Left hindlimb (tissue), 1 donor: ENCODE data around the gene NAP1L4.
"Not testable (repeated sequence)": the region's sequence is repeated elsewhere in the genome, so short reads cannot be mapped to it uniquely, and the experiment has no call there.

ENCODE experiments used
- DNase-seq: peaks from one replicate; pipeline ENCODE4 v3.0.0-alpha.2; 2018

The NAP1L4 gene

GRCh38 chr11:2955906-2956476 is 36.1 kb downstream of the NAP1L4 start:
- DNase-seq, result no peak

GRCh38 chr11:2954263-2954662 is 37.9 kb downstream of the NAP1L4 start:
- no peak for DNase-seq

GRCh38 chr11:2952290-2952689 is 39.8 kb downstream of the NAP1L4 start:
- DNase-seq, result no peak

GRCh38 chr11:2951231-2952110 is 40.7 kb downstream of the NAP1L4 start:
- DNase-seq, result no peak

- DNase-seq, result no peak
Measured at GRCh38 chr11:2950825-2951224, 41.3 kb downstream of the NAP1L4 start.

- no peak for DNase-seq
Measured at GRCh38 chr11:2949920-2950319, 42.2 kb downstream of the NAP1L4 start.

- no peak for DNase-seq
Measured at GRCh38 chr11:2947744-2948143, 44.4 kb downstream of the NAP1L4 start.

GRCh38 chr11:2945757-2946287 is 46.3 kb downstream of the NAP1L4 start:
- DNase-seq, result no peak

GRCh38 chr11:2945031-2945756 is 46.9 kb downstream of the NAP1L4 start:
- DNase-seq, result peak; percentile 91

GRCh38 chr11:2944530-2944929 is 47.6 kb downstream of the NAP1L4 start:
- no peak for DNase-seq

- no peak for DNase-seq
Measured at GRCh38 chr11:2943711-2944118, 48.4 kb downstream of the NAP1L4 start.

- DNase-seq, result no peak
Measured at GRCh38 chr11:2942872-2943710, 49.0 kb downstream of the NAP1L4 start.

GRCh38 chr11:2942447-2942846 is 49.7 kb downstream of the NAP1L4 start:
- no peak for DNase-seq

- no peak for DNase-seq
Measured at GRCh38 chr11:2940921-2941821, 51.0 kb downstream of the NAP1L4 start.

- no peak for DNase-seq
Measured at GRCh38 chr11:2940147-2940920, 51.8 kb downstream of the NAP1L4 start.

GRCh38 chr11:2938458-2939418 is 53.4 kb downstream of the NAP1L4 start:
- not testable (repeated sequence) for DNase-seq

GRCh38 chr11:2937641-2938457 is 54.3 kb downstream of the NAP1L4 start:
- DNase-seq, result not testable (repeated sequence)

- DNase-seq, result no peak
Measured at GRCh38 chr11:2934611-2935239, 57.4 kb downstream of the NAP1L4 start.
